M059J (cell line): ENCODE measurements around the gene DLL1. TPM values are rescaled to one million over a fixed set of nuclear protein-coding genes. Genes with fewer than 3 reads are reported as not detected.
"Not testable (repeated sequence)": the region's sequence is repeated elsewhere in the genome, so short reads cannot be mapped to it uniquely, and the experiment has no call there.

Experiments used
- DNase-seq: peaks from one replicate; pipeline ENCODE4 v3.0.0-alpha.2; 2012; ENCODE audit warnings: low read depth
- total RNA-seq: library from RNA; depleted of rRNA; stranded (reverse); fragments of >200 nt; shearing (Covaris generic); gene quantifications from 2 replicates; pipeline ENCODE4 v1.2.3, GENCODE V29; 2014; rRNA removed

Gene DLL1
- 0.07 and 2.0 TPM in 2 replicates for total RNA-seq

DNA sequence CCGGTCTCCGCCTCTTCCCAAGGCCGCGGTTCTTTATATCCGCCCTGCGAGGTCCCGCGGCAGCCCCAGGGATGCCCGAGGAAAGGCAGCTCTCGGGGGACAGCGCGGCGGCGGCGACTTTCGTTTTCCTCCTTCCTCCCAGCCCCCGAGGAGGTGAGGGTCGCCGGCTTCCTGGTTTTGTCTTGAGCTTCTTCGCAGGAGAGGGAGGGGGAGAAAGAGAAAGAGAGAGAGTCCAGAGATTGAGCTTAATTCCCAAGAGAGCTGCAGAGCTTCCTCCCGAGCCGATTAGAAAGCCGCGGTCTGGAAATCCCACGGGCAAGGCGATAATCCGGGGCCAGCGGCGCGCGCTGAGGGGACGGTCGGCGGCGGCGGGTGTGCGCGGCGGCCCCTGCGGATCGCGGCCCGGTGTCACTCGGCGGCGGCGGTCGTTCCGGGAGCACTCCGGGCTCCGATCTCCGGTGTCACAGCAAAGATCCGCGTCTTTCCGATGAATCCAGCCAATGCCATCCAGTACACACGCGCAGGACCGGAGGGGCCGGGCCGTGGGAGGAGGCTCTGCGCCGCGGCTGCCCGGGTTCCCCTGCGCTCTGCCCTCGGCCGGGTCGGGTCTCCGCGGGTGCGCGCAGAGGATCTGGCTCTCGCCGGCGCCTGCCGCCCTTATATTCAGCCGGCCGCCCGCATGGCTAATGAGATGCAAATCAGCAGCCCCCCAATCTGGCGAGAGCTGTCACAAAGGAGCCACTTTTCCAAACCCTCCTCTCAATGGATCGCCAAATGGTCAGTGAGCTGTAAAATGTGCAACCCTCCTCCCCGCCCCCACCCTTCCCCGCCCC lies at the start of gene DLL1:
Gene DLL1, minus strand, starts transcription at position 783 of the 833 bp plus-strand sequence. CDS start 939 bp downstream, outside the sequence.
- DNase-seq, result peak; percentile 38

DNA sequence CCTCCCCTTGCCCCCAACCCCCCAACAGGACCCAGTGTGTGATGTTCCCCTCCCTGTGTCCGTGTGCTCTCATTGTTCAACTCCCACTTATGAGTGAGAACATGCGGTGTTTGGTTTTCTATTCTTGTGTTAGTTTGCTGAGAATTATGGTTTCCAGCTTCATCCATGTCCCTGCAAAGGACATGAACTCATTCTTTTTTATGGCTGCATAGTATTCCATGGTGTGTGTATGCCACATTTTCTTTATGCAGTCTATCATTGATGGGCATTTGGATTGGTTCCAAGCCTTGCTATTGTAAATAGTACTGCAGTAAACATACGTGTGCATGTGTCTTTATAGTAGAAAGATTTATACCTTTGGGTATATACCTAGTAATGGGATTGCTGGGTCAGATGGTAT lies 44.3 kb upstream of the DLL1 start:
- not testable (repeated sequence) for DNase-seq

DNA sequence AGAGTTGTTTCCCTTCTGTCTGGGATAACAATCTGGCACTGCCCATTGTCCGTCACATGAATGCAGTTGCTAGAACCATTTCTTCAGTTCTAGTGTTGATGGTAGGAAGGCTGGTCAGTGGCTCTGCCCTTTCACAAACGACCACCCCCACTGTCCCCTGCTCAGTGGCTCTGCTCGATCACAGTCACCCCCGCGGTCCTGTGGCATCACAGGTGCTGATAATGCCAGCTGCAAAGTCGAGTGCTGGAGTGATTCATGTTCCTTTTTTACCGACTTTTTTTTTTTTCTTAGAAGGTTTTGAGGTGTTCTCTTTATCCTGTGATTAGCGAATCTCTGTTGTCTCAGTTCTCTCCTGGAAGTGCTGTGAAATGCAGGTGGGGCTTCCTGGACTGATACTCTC lies 38.4 kb upstream of the DLL1 start:
- no peak for DNase-seq

- DNase-seq, result peak; percentile 13
Observed at GRCh38 chr6:170317718-170318117, 26.8 kb upstream of the DLL1 start.

- no peak for DNase-seq
Observed at GRCh38 chr6:170317076-170317475, 26.2 kb upstream of the DLL1 start.

DNA sequence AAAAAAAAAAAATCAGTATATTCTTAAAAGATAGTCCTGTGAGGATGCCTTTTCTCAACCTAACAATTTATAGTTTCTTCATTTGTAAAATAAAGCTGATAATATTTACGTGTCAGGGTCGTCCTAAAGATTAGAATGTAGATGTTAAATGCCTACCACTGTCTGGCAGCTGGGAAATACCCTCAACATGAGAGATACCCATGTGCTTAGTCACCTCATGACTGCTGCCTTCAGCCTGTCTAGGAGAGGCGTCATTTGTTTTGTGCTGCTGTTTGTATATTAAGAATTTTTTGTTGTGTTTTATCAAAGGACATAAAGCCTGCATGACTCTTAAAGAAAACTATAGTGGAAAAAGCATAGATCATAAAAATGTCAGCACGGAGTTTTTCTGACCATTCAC lies 25.2 kb upstream of the DLL1 start:
- DNase-seq, result peak; percentile 33

- DNase-seq, result no peak
Observed at GRCh38 chr6:170314983-170315382, 24.1 kb upstream of the DLL1 start.

DNA sequence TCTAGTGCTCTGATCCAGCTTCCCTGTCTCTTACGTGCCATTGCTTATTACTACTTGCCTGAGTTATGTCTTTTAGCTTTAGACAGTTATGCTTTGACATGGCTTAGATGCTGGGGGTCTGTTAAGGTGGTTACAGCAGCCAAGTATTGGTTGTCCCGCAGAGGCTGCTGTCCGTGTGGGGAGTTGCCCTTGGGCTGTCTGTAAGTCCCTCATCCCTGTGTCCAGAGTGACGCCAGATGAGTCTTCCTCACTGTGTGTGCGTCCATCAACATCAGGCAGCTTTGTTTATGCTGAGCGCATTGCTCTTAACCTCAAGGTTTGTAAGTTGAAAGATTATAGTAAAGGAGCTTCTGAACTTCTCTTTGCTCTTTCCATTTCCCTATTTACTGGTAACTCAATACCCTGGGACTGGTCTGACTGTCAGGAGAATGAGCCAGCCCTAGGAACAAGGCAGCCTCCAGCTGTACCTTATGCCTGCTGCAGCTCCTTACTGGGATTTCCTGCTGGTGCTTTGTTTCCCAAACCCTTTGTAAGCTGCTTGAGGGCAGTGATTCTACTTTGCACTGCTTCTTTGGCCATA lies 22.9 kb upstream of the DLL1 start:
- DNase-seq, result no peak

DNA sequence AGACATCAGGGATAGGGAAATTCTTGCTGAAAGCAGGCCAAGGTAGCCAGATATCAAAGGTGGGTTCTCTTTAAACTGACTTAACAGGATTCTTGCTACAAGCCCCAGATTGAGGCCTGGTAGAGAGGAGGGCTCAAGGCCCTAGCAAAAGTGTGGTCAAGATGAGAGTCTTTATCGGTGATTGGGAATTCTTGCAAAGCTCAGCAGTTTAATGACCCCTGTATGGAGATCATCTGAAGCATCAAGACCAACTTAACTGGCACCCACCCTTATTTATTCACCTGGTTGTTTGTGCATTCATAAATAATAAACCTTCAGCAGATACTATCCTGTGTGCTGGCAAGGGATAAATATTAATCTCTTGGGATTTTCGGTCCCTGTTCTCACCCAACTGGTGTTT lies 22.0 kb upstream of the DLL1 start:
- DNase-seq, result no peak

DNA sequence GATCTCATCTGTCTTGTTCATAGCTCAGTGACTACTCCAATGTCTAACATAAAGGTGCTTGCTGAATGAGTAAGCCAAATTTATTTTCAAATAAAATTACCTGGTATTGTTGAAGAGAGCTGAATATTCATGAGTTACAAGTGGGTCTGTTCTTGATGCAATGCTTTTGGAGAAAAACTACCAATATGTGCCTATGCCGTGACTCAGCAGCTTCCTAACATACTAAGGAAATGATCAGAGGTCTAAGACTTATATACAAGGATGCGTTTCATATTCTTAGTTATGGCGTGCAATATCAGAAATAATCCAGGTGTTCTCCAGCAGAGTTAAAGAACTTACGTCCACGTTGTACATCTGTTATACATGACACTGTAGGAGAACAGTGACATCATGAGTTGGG lies 20.8 kb upstream of the DLL1 start:
- no peak for DNase-seq

GRCh38 chr6:170308761-170309160 lies 17.9 kb upstream of the DLL1 start:
- DNase-seq, result no peak

GRCh38 chr6:170307080-170307545 lies 16.2 kb upstream of the DLL1 start:
- DNase-seq, result no peak

DNA sequence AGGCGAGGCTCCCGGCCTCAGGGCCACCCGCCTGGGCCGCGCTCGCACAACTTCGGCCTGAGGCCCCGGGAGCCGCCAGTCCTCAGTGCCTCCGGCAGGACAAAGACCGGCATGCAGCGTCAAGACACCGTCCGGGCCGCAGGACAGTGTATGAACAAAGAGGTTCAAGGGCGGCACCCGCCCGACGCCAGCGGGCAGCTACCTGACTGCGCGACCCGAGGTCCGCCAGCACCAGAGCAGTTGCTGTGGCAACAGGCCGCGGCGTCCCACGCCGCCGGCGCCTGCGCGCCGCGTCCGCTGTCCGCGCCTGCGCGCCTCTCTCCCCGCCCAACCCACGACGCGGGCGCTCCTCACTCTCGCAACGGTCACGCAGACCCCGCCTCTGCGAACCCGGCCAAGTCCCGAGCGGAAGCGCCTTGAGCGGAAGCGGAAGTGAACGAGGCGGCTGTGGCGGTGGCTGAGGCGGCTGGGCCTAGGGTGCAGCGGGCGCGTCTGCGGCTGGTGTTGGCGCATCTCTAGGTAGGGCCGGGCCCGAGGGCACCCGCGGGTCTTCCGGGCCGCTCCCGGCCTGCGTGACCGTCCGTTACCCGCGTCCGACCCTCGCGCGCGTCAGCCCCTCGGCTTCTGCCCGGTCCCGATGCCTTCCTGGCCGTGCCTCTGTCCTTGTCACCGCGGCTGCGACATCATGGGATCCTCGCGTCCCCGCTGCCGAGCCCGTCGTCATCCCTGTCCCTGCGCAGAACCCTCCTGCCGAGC lies 15.6 kb upstream of the DLL1 start, which contains the start of gene FAM120B:
Gene FAM120B, plus strand, starts transcription at position 435 of the 756 bp plus-strand sequence. CDS start 10,633 bp downstream, outside the sequence.
- DNase-seq, result peak; percentile 96

DNA sequence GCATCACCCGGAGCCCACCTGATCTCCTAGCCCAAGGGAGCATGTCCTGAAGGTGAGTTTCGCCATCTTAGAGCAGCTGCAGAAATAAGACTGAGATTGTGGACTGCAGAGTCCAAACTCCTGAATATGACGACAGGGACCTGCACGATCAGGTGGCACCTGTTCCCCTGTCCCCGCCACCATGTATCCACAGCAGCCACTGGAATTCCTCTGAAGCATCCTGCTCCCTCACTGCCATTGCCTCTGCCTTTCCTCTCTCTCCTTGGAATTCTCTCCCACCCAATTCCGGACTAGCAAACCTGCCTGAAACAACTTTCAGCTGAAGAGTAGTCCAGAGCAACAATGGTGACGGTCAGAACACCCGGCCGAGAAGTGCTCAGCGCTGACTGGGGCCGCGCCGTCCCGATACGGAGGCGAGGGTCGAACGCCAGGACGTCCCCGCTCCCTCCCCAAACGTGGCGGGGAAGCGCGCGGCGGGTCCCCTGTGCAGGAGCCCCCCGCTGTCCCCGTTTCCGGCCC lies 15.0 kb upstream of the DLL1 start:
- DNase-seq, result no peak

DNA sequence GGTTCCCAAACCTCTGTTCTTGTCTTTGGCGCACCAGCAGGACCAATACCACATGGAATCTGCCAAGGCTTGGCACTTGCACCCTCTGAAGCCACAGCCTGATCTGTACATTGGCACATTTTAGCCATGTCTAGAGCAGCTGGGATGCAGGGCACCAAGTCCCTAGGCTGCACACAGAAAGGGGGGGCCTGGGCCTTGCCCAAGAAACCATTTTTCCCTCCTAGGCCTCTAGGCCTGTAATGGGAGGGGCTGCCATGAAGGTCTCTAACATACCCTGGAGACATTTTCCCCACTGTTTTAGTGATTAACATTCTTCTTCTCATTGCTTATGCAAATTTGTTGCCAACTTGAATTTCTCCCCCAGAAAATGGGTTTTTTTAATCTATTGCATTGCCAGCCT lies 10.3 kb upstream of the DLL1 start:
- DNase-seq, result no peak

- no peak for DNase-seq
Observed at GRCh38 chr6:170298688-170299087, 7.8 kb upstream of the DLL1 start.

DNA sequence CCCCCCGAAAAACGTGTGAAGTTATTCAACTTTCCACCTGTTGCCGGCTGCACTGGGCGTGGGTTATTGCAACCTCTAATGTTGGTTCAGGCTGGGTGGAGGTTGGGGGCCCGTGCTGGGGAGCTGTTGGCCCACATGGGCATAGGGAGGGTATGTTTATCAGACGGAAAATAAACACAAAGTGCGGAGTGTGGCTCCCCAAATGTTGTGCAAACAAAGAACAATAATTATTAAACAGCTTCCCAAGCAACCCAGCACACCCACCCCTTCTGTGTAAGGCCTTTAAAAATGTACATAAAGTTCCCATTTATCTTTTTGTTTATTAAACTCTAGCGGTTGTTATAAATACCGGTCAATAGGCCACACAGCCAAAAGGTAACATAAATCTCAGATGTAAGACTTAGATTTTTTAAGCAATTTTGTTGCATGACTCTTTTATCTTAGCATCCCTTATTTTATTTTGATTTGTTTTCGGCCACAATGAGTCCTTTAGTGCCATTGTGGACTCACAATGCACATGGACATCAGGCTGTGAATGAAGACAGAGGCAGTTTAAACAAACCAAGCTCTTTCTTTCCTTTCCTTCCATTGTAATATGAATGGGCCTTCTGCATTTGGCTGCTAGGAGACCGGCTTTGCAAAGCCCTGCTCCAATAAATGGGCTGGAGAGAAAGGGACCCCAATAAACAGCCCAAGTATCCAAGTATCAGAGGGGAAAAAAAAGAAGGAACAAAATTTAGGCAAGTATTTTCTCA lies 6.9 kb upstream of the DLL1 start:
- no peak for DNase-seq

- DNase-seq, result no peak
Observed at GRCh38 chr6:170296746-170297575, 6.1 kb upstream of the DLL1 start.

GRCh38 chr6:170296423-170296745 lies 5.5 kb upstream of the DLL1 start:
- DNase-seq, result no peak
